ENCODE data around the gene PDE6G. TPM values are rescaled to one million over a fixed set of nuclear protein-coding genes. Genes with fewer than 3 reads are reported as not detected.

PDE6G gene
- total and polyA plus RNA-seq, 2 experiments from 2014 or later = 5.5 to 9.0 TPM

- TF ChIP-seq ZNF462 (CRISPR knock-in tag; IDR thresholded peaks at IDR 0.05) (no peak), STAT1 (IDR thresholded peaks at IDR 0.05; ENCODE audit: unreplicated experiment) (no peak), JUNB (IDR thresholded peaks at IDR 0.05; ENCODE audit: unreplicated experiment) (no peak), CREB1 (CRISPR knock-in tag; IDR thresholded peaks at IDR 0.05; ENCODE audit: low read depth) (no peak), CTCF (conservative IDR thresholded peaks at IDR 0.05; ENCODE audit: low read depth in 2 of 2) (no peak)
Observed at GRCh38 chr17:81695801-81696200, 39.5 kb upstream of the PDE6G start (continued).

- no peaks in the 10 kb centered on the region for H3K27me3 ChIP-seq (ENCODE audit: insufficient read depth)
- peaks cover 16% of the 10 kb centered on the region for H3K79me2 ChIP-seq (replicated peaks; ENCODE audit: insufficient read depth)
- H3F3A ChIP-seq (replicated peaks; ENCODE audit: low read depth) = 0 out of 2 replicates have a peak, but pooled peaks cover 11% of the 10 kb centered on the region
- DNase-seq (ENCODE audit: low spot score) (no peak), ATAC-seq (no peak)
- Mint-ChIP-seq H3K27me3 (ENCODE audit: insufficient read depth, low read depth, poor library complexity) (peaks cover 8% of the 10 kb centered on the region), H3K4me3 (no peak overlapping the region), H3K9me3 (no peaks in the 10 kb centered on the region), H3K27ac (no peak overlapping the region), H3K4me1 (no peaks in the 10 kb centered on the region; the same call in 2 of the 3 replicates), H3K36me3 (ENCODE audit: low read depth) (peaks cover 45% of the 10 kb centered on the region)
- peaks cover 4% of the 10 kb centered on the region; the same call in 1 of the 2 replicates for H4K20me1 ChIP-seq (replicated peaks; ENCODE audit: insufficient read depth)
- no peak overlapping the region for H3K4me3 ChIP-seq
- no peak overlapping the region for H3K27ac ChIP-seq (ENCODE audit: low read depth)
- no peaks in the 10 kb centered on the region for H3K9me2 ChIP-seq (ENCODE audit: insufficient read depth)
- H3K4me1 ChIP-seq (ENCODE audit: insufficient read depth) = no peaks in the 10 kb centered on the region
- H3K4me2 ChIP-seq = no peak overlapping the region
- H2AFZ ChIP-seq = no peak overlapping the region
- H3K36me3 ChIP-seq (ENCODE audit: insufficient read depth) = no peaks in the 10 kb centered on the region
- TF ChIP-seq EZH2phosphoT487 (IDR thresholded peaks at IDR 0.05; ENCODE audit: unreplicated experiment) (no peak), CTCF (conservative IDR thresholded peaks at IDR 0.05; ENCODE audit: low read depth in 2 of 2) (no peak), STAT1 (IDR thresholded peaks at IDR 0.05; ENCODE audit: unreplicated experiment) (no peak), CREB1 (CRISPR knock-in tag; IDR thresholded peaks at IDR 0.05; ENCODE audit: low read depth) (no peak)
Observed at GRCh38 chr17:81695211-81695610, 38.9 kb upstream of the PDE6G start.

Measured in GM23338 (cell line).